Peyer's patch (tissue), 4 donors: Measurements from ENCODE around the gene SF3A2.

Source experiments
- CTCF ChIP-seq, 6 experiments: fragments of 450-650 bp in 4 of 6; fragments of 200-600 bp in 2 of 6; sonication (generic) in 1 of 6; IDR thresholded peaks; one replicate each; pipeline ENCODE4 v1.5.1; 2017 to 2019; ENCODE audit warnings: antibody characterized with exemption in 6 of 6, mild to moderate bottlenecking in 3 of 6, moderate library complexity in 1 of 6
- POLR2A ChIP-seq, 2 donors: fragments of 450-650 bp; IDR thresholded peaks; one replicate each; pipeline ENCODE4 v1.5.1; 2017; ENCODE audit warnings: antibody characterized with exemption in 2 of 2, mild to moderate bottlenecking in 2 of 2, moderate library complexity in 2 of 2

GRCh38 chr19:2239771-2240770, 3.4 kb downstream of the SF3A2 start:
- TF ChIP-seq CTCF (IDR thresholded peaks at IDR 0.05) (no peak), POLR2A (IDR thresholded peaks at IDR 0.05) (no peak)
